Dendritic cell treated with granulocyte-macrophage colony-stimulating factor and Interleukin-4, amounts not matched to agents 40 ng/mL and 50 ng/mL, for 4 days (primary cell): ENCODE data around the gene RALGAPB.
A peak's percentile ranks its signal among the peaks of the same experiment; 100 is the strongest.
"Not testable (repeated sequence)": the region's sequence is repeated elsewhere in the genome, so short reads cannot be mapped to it uniquely, and the experiment has no call there.

Source experiments
- H3K27ac Mint-ChIP-seq: one replicate; pipeline ENCODE4 v1.8.0; 2022; ENCODE audit warnings: mild to moderate bottlenecking, mixed read lengths
- H3K27me3 Mint-ChIP-seq: one replicate; pipeline ENCODE4 v1.8.0; 2022; ENCODE audit warnings: mild to moderate bottlenecking, mixed read lengths
- H3K36me3 Mint-ChIP-seq: one replicate; pipeline ENCODE4 v1.8.0; 2022; ENCODE audit warnings: low read depth, mixed read lengths
- H3K4me1 Mint-ChIP-seq: one replicate; pipeline ENCODE4 v1.8.0; 2022; ENCODE audit warnings: low read depth, mixed read lengths
- H3K4me3 Mint-ChIP-seq: one replicate; pipeline ENCODE4 v1.8.0; 2022; ENCODE audit warnings: mild to moderate bottlenecking, moderate library complexity, mixed read lengths
- H3K9me3 Mint-ChIP-seq: one replicate; pipeline ENCODE4 v1.8.0; 2022; ENCODE audit warnings: mixed read lengths
- intact Hi-C: fragments of 100-400 bp; cut with micrococcal nuclease; formaldehyde crosslinking; loops from one replicate; pipeline ENCODE4 v1.15.0; 2022

RALGAPB gene

GRCh38 chr20:38435555-38435939 lies 37.1 kb upstream of the RALGAPB start:
- H3K4me3 Mint-ChIP-seq: no peak overlapping the region

GRCh38 chr20:38437796-38438195 lies 34.8 kb upstream of the RALGAPB start:
- Mint-ChIP-seq H3K9me3 (no peaks in the 10 kb centered on the region), H3K4me3 (no peak overlapping the region), H3K36me3 (peaks cover 25% of the 10 kb centered on the region), H3K27ac (no peak overlapping the region), H3K4me1 (peaks cover 17% of the 10 kb centered on the region), H3K27me3 (peaks cover 26% of the 10 kb centered on the region)
- intact Hi-C loops: no loop called here

More at GRCh38 chr20:38435555-38435939, 37.1 kb upstream of the RALGAPB start:
- peaks cover 9% of the 10 kb centered on the region for H3K27me3 Mint-ChIP-seq
- H3K9me3 Mint-ChIP-seq: no peaks in the 10 kb centered on the region
- intact Hi-C loops: loop anchor here (1.0 kb wide), 1 partner anchor 11 kb away; no protein-coding TSS in a partner anchor
- H3K27ac Mint-ChIP-seq: no peak overlapping the region
- H3K36me3 Mint-ChIP-seq: peaks cover 47% of the 10 kb centered on the region
- peaks cover 37% of the 10 kb centered on the region for H3K4me1 Mint-ChIP-seq

GRCh38 chr20:38441110-38441509 lies 31.5 kb upstream of the RALGAPB start:
- H3K27ac Mint-ChIP-seq, H3K36me3 Mint-ChIP-seq, H3K4me3 Mint-ChIP-seq, intact Hi-C loops, H3K4me1 Mint-ChIP-seq, H3K9me3 Mint-ChIP-seq: not testable (repeated sequence)
- H3K27me3 Mint-ChIP-seq: peaks cover 30% of the 10 kb centered on the region

DNA sequence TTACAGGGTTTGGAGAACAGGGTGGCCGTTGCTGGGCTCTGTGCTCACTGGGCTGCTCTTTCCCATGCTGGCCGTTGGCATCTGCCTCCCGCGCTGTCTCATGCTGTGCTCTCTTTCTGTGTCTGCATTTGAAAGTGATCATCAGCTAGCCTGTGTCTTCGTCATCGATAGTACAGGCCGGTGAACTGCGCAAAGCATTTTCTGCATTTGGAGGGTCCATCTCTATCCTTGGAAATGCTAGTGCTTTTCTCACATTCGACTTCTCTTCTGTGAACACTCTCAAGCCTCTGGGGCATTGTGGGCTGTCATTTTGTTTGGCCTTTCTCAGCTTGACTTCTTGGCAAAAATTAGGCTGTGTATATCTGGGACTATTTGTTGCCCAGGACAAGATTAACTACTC lies 30.7 kb upstream of the RALGAPB start:
- H3K27ac Mint-ChIP-seq: no peak overlapping the region
- H3K4me3 Mint-ChIP-seq: no peak overlapping the region
- no peaks in the 10 kb centered on the region for H3K9me3 Mint-ChIP-seq
- peaks cover 30% of the 10 kb centered on the region for H3K27me3 Mint-ChIP-seq
- no peaks in the 10 kb centered on the region for H3K36me3 Mint-ChIP-seq
- H3K4me1 Mint-ChIP-seq: peaks cover 4% of the 10 kb centered on the region
- intact Hi-C loops: no loop called here

GRCh38 chr20:38445381-38445796 lies 27.3 kb upstream of the RALGAPB start:
- H3K27me3 Mint-ChIP-seq: peaks cover 22% of the 10 kb centered on the region
- H3K4me3 Mint-ChIP-seq: no peak overlapping the region
- H3K4me1 Mint-ChIP-seq: peaks cover 29% of the 10 kb centered on the region
- H3K36me3 Mint-ChIP-seq: peaks cover 22% of the 10 kb centered on the region
- intact Hi-C loops: no loop called here
- H3K9me3 Mint-ChIP-seq: no peaks in the 10 kb centered on the region
- H3K27ac Mint-ChIP-seq: no peak overlapping the region

GRCh38 chr20:38445901-38446425 lies 26.7 kb upstream of the RALGAPB start:
- H3K4me3 Mint-ChIP-seq: peak overlapping the region; percentile 84
- H3K27me3 Mint-ChIP-seq: peaks cover 17% of the 10 kb centered on the region
- H3K36me3 Mint-ChIP-seq: peaks cover 28% of the 10 kb centered on the region
- H3K27ac Mint-ChIP-seq: peak overlapping the region; percentile 88
- peaks cover 29% of the 10 kb centered on the region for H3K4me1 Mint-ChIP-seq
- intact Hi-C loops: loop anchor here (1.0 kb wide), 1 partner anchor 11 kb away; the partner anchor contains the start of gene SNHG17
- no peaks in the 10 kb centered on the region for H3K9me3 Mint-ChIP-seq

GRCh38 chr20:38446441-38447209 lies 26.0 kb upstream of the RALGAPB start:
- peak overlapping the region; percentile 84 for H3K4me3 Mint-ChIP-seq
- H3K27ac Mint-ChIP-seq: peak overlapping the region; percentile 88
- H3K36me3 Mint-ChIP-seq: peaks cover 35% of the 10 kb centered on the region
- intact Hi-C loops: loop anchor here (1.0 kb wide), 1 partner anchor 11 kb away; the partner anchor contains the start of gene SNHG17
- peaks cover 29% of the 10 kb centered on the region for H3K4me1 Mint-ChIP-seq
- no peaks in the 10 kb centered on the region for H3K9me3 Mint-ChIP-seq
- H3K27me3 Mint-ChIP-seq: peaks cover 14% of the 10 kb centered on the region

DNA sequence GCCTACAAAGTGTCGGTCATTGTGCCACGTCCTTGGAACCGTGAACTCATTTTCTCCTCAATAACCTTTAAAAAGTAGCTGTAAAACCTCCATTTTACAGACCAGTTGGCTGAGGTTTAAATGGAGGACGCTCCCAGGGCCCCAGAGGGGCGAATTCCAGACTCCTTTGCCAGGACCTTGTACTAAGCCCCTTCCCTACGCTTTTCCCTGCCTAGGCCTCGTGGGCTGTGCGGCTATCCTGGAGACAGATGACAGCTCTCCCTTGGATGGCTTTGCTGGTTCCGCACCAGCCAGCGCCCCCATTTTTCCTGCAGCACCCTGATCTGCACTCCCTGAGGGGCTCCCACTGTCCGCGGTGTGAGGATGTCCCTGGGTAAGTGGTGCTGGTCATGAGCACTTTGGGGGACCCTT lies 25.4 kb upstream of the RALGAPB start:
- Mint-ChIP-seq H3K27me3 (peaks cover 9% of the 10 kb centered on the region), H3K4me1 (peaks cover 29% of the 10 kb centered on the region), H3K9me3 (no peaks in the 10 kb centered on the region), H3K27ac (peak overlapping the region; percentile 88), H3K36me3 (peaks cover 40% of the 10 kb centered on the region), H3K4me3 (peak overlapping the region; percentile 84)
- intact Hi-C loops: no loop called here

DNA sequence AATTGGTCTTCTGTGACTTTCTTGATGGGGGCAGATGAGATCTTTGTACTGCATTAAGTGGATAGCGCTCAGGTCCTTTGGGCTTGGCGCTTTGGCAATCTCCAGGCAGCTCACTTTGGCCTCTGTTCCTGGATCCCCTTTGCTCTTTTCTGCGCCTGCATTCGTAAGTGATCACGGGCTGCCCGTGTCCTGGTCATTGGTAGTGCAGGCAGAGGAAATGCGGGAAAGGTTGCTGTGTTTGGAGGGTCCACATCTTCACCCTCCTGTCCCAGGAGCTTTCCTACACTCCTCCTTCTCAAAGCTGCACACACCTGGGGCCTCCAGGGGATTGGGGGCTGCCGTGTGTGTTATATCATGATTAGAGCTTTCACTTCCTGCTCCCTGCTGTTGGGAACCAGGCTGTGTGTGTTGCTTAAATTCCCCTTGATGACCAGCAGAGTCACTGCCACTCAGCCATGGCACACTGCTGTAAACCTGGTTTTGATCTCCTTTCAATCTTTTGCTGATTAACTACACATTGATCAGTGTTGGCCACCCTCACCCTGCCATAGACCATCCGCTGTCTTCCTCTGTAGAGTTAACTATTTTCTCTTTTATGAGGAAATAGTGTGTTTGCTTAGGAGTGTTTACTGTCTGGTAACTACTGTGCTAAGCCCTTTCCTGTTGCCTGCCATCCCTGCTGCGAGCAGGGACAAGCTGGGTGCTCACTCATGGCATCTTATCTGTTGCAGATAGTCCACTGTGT lies 24.5 kb upstream of the RALGAPB start:
- Mint-ChIP-seq H3K9me3 (no peaks in the 10 kb centered on the region), H3K27ac (peak overlapping the region; percentile 88), H3K4me3 (peak overlapping the region; percentile 84), H3K36me3 (peaks cover 40% of the 10 kb centered on the region), H3K27me3 (peaks cover 3% of the 10 kb centered on the region), H3K4me1 (peaks cover 29% of the 10 kb centered on the region)
- intact Hi-C loops: no loop called here

DNA sequence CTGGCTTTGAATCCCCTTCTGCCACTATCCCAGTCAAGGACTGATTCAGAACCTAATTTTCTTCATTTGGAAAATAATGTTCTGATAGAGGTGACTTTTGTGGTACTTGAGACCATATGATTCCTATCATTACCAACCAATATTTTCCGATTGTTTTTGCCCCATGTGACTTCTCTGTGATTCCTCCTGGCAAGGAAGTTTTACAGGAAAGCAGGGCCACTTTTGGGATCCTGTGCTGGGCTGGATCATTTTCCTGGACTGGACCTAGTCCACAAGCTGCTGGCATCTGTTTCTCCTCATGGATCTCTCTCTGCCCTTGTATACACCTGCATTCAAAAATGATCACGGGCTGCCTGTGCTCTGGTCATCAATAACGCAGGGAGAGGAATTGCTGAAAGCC lies 23.6 kb upstream of the RALGAPB start:
- Mint-ChIP-seq H3K36me3 (peaks cover 40% of the 10 kb centered on the region), H3K4me1 (peaks cover 29% of the 10 kb centered on the region), H3K27ac (no peak overlapping the region), H3K9me3 (no peaks in the 10 kb centered on the region), H3K4me3 (no peak overlapping the region), H3K27me3 (no peaks in the 10 kb centered on the region)
- intact Hi-C loops: no loop called here

DNA sequence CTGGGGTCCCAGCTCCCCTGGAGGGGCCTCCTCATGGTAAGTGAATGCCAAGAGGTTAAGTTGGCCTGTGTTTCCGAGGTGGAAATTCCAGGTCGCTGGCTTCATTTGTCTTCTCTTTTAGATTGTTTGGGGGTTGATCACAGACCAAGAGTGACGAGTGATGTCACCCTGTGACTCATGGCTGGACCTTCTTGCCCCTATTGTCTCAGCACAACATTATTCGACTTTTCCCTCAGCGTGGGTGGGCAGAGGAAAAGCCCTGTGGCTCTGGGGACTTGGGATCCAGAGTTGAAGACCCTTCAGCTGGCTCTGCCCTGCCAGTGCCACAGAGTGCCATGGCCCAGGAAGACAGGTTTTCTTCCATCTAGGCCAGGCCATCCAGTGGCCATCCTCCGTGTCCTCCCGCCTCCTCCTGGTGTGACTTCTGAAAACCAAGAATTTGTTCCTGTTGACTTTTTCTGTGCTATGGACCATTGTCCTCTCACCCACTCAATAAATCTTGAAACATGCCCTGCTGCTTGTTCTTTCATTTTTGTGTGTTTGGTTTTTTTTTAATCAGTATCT lies 22.1 kb upstream of the RALGAPB start:
- Mint-ChIP-seq H3K27me3 (no peaks in the 10 kb centered on the region), H3K9me3 (no peaks in the 10 kb centered on the region), H3K27ac (no peak overlapping the region), H3K36me3 (peaks cover 40% of the 10 kb centered on the region), H3K4me1 (peaks cover 29% of the 10 kb centered on the region), H3K4me3 (no peak overlapping the region)
- intact Hi-C loops: no loop called here

DNA sequence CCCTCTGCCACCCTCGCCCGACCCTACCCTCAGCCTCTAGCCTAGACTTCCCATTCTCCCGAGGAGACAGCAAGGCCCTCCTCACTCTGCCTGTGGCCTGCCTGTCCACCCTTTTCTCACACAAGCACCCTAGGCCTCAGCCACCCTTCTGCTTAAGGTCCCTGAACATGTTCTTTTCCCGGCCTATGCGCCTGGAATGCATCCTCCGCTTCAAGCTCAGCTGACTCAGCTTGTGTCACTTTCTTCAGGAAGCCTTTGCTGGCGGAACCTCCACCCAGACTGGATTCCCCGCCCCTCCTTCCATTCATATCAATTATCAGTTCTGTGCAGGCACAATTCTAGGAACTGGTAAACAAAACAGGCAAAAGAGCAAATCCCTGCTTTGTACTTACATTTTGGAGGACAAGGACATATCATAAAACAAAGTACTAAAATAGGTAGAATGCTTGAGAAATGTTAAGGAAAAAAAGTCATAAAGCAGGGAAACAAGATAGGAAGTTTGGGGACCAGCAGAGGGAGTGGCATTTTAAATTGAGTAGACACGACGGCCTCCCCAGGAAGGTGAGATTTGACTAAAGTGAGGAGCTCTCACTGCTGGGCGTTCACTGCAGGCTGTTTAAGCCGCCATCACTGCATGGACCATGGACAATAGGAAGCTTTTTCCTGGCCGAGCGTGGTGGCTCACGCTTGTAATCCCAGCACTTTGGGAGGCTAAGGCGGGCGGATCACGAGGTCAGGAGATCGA lies 19.6 kb upstream of the RALGAPB start:
- Mint-ChIP-seq H3K9me3 (no peaks in the 10 kb centered on the region), H3K4me3 (no peak overlapping the region), H3K36me3 (peaks cover 40% of the 10 kb centered on the region), H3K27ac (no peak overlapping the region), H3K27me3 (peaks cover 2% of the 10 kb centered on the region), H3K4me1 (peaks cover 14% of the 10 kb centered on the region)
- intact Hi-C loops: no loop called here

DNA sequence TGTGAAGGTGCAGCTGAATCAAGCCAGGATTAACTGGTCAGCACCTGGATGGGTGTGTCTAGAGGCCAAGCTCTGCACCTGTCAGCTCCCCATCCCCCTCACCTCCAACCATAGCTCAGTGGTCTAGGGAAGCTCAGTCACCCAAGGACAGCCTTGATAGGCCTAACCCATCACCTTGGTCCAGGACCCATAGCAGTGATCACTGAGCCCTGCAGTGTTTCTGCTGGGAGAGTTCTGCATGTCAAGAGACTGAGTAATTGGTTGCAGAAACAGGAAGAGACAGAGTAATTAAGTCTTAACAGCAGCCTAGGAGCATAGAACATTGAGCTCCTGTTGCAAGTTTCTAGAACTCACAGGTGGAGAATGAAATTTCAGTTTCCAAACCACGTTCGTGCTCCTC lies 18.7 kb upstream of the RALGAPB start:
- Mint-ChIP-seq H3K9me3 (no peaks in the 10 kb centered on the region), H3K27ac (no peak overlapping the region), H3K36me3 (peaks cover 32% of the 10 kb centered on the region), H3K4me1 (peaks cover 7% of the 10 kb centered on the region), H3K27me3 (peaks cover 2% of the 10 kb centered on the region), H3K4me3 (no peak overlapping the region)
- intact Hi-C loops: no loop called here
